Activated CD4-positive, alpha-beta T cell treated with anti-CD3 and anti-CD28 coated beads, Interleukin-2, amount 50 U/mL, for 16 hours (primary cell): Measurements from ENCODE around the gene RDH5.

Source experiments
- DNase-seq: peaks from one replicate; pipeline ENCODE4 v3.0.0-alpha.2; 2020

RDH5 gene

GRCh38 chr12:55729819-55730818 is 9.9 kb downstream of the RDH5 start:
- peak; percentile 50 for DNase-seq

GRCh38 chr12:55732288-55732687 is 12.1 kb downstream of the RDH5 start:
- no peak for DNase-seq

GRCh38 chr12:55733021-55733555 is 12.9 kb downstream of the RDH5 start:
- DNase-seq = no peak

GRCh38 chr12:55733858-55734257 is 13.7 kb downstream of the RDH5 start:
- DNase-seq = no peak

- no peak for DNase-seq
Measured at GRCh38 chr12:55734595-55734994, 14.4 kb downstream of the RDH5 start.

GRCh38 chr12:55736076-55736475 is 15.9 kb downstream of the RDH5 start:
- no peak for DNase-seq

- peak; percentile 65 for DNase-seq
Measured at GRCh38 chr12:55736780-55737580, 16.8 kb downstream of the RDH5 start.

- no peak for DNase-seq
Measured at GRCh38 chr12:55737581-55738122, 17.5 kb downstream of the RDH5 start.

GRCh38 chr12:55738123-55739024 is 18.2 kb downstream of the RDH5 start:
- DNase-seq = peak; percentile 90

GRCh38 chr12:55739025-55739378 is 18.8 kb downstream of the RDH5 start:
- no peak for DNase-seq

- no peak for DNase-seq
Measured at GRCh38 chr12:55741931-55742680, 21.9 kb downstream of the RDH5 start.

- DNase-seq = peak; percentile 72
Measured at GRCh38 chr12:55742719-55743405, 22.7 kb downstream of the RDH5 start, which contains the start of gene GDF11. GDF11 (plus strand) TSS chr12:55743122; CDS start chr12:55743317, 195 bp downstream.

- peak; percentile 56 for DNase-seq
Measured at GRCh38 chr12:55743406-55744339, 23.5 kb downstream of the RDH5 start.

- no peak for DNase-seq
Measured at GRCh38 chr12:55744340-55745030, 24.3 kb downstream of the RDH5 start.

- DNase-seq = no peak
Measured at GRCh38 chr12:55745361-55746173, 25.4 kb downstream of the RDH5 start.

GRCh38 chr12:55746174-55746912 is 26.1 kb downstream of the RDH5 start:
- DNase-seq = no peak

- no peak for DNase-seq
Measured at GRCh38 chr12:55746913-55747231, 26.7 kb downstream of the RDH5 start.
